GM06990 (cell line): ENCODE results near the gene FBXO47.
"Not testable (repeated sequence)": the region's sequence is repeated elsewhere in the genome, so short reads cannot be mapped to it uniquely, and the experiment has no call there.

Experiments
- DNase-seq: peaks from one replicate; pipeline ENCODE4 v3.0.0-alpha.2; 2011; ENCODE audit not compliant: insufficient read length; ENCODE audit errors: extremely low read depth
- H3K27me3 ChIP-seq: replicated peaks from 2 replicates; pipeline ENCODE4 v1.6.0; 2011; ENCODE audit warnings: low read length; ENCODE audit not compliant: control insufficient read depth, insufficient read depth
- H3K36me3 ChIP-seq: 2 replicates; pipeline ENCODE4 v1.5.1; 2011; ENCODE audit warnings: low read length; ENCODE audit not compliant: control insufficient read depth, insufficient read depth
- H3K4me3 ChIP-seq: replicated peaks from 2 replicates; pipeline ENCODE4 v1.5.1; 2011; ENCODE audit warnings: low read depth, mild to moderate bottlenecking, control low read depth, low read length
- CTCF ChIP-seq: IDR thresholded peaks from 2 replicates; pipeline ENCODE4 v1.5.1; 2011; ENCODE audit warnings: low read length, control low read depth, mild to moderate bottlenecking, inconsistent platforms; ENCODE audit not compliant: insufficient read depth, poor library complexity, severe bottlenecking

The FBXO47 gene

GRCh38 chr17:38982858-38983746, 15.9 kb upstream of the FBXO47 start:
- no peak for DNase-seq
- peak; percentile 64 for TF ChIP-seq CTCF

GRCh38 chr17:38981636-38982035, 14.4 kb upstream of the FBXO47 start:
- TF ChIP-seq CTCF = no peak
- no peak overlapping the region for H3K4me3 ChIP-seq
- DNase-seq = no peak
- H3K27me3 ChIP-seq = no peaks in the 10 kb centered on the region
- no peaks in the 10 kb centered on the region for H3K36me3 ChIP-seq

More at GRCh38 chr17:38982858-38983746, 15.9 kb upstream of the FBXO47 start:
- H3K4me3 ChIP-seq = no peak overlapping the region
- no peaks in the 10 kb centered on the region for H3K27me3 ChIP-seq
- no peaks in the 10 kb centered on the region for H3K36me3 ChIP-seq

GRCh38 chr17:38980490-38981217, 13.5 kb upstream of the FBXO47 start:
- TF ChIP-seq CTCF = no peak
- DNase-seq = no peak
- H3K36me3 ChIP-seq = no peaks in the 10 kb centered on the region
- no peaks in the 10 kb centered on the region for H3K27me3 ChIP-seq
- no peak overlapping the region for H3K4me3 ChIP-seq

- TF ChIP-seq CTCF = no peak
Observed at GRCh38 chr17:38978180-38978579, 11.0 kb upstream of the FBXO47 start.

GRCh38 chr17:38976187-38976551, 9.0 kb upstream of the FBXO47 start:
- H3K4me3 ChIP-seq, DNase-seq, H3K36me3 ChIP-seq, H3K27me3 ChIP-seq: not testable (repeated sequence)

More at GRCh38 chr17:38978180-38978579, 11.0 kb upstream of the FBXO47 start:
- Histone ChIP-seq H3K4me3 (no peak overlapping the region), H3K27me3 (no peaks in the 10 kb centered on the region), H3K36me3 (no peaks in the 10 kb centered on the region)
- DNase-seq = no peak

- no peak for DNase-seq
- no peak for TF ChIP-seq CTCF
Observed at GRCh38 chr17:38970804-38971203, 3.6 kb upstream of the FBXO47 start.

More at GRCh38 chr17:38970804-38971203, 3.6 kb upstream of the FBXO47 start:
- Histone ChIP-seq H3K4me3 (no peak overlapping the region), H3K27me3 (no peaks in the 10 kb centered on the region), H3K36me3 (no peaks in the 10 kb centered on the region)
